GM23338 (cell line): Measurements from ENCODE around the gene NT5M.

ENCODE experiments used
- CREB1 ChIP-seq: fragments of 250-450 bp; sonication (Bioruptor Pico); IDR thresholded peaks from 2 replicates; pipeline ENCODE4 v1.5.0; 2020; ENCODE audit warnings: low read depth, mild to moderate bottlenecking, moderate library complexity
- EZH2 ChIP-seq: fragments of 200-600 bp; sonication (generic); IDR thresholded peaks from one replicate; pipeline ENCODE4 v1.8.0; 2017; ENCODE audit warnings: antibody characterized with exemption, mild to moderate bottlenecking, low read depth; ENCODE audit not compliant: unreplicated experiment
- EZH2phosphoT487 ChIP-seq: fragments of 200-600 bp; sonication (generic); IDR thresholded peaks from one replicate; pipeline ENCODE4 v1.8.1; 2018; ENCODE audit warnings: antibody characterized with exemption; ENCODE audit not compliant: unreplicated experiment
- JUNB ChIP-seq: IDR thresholded peaks from one replicate; pipeline ENCODE4 v1.6.1; 2016; ENCODE audit warnings: antibody characterized with exemption; ENCODE audit not compliant: unreplicated experiment
- NANOG ChIP-seq: IDR thresholded peaks from 2 replicates; pipeline ENCODE4 v1.6.1; 2016; ENCODE audit warnings: antibody characterized with exemption, borderline replicate concordance
- POLR2AphosphoS5 ChIP-seq: IDR thresholded peaks from 2 replicates; pipeline ENCODE4 v1.6.1; 2016; ENCODE audit warnings: antibody characterized with exemption, low read depth
- ZNF114 ChIP-seq: fragments of 250-450 bp; sonication (Bioruptor Pico); IDR thresholded peaks from 2 replicates; pipeline ENCODE4 v1.5.0; 2020; ENCODE audit warnings: mild to moderate bottlenecking, moderate library complexity
- ZNF331 ChIP-seq: fragments of 250-450 bp; sonication (Bioruptor Pico); IDR thresholded peaks from 2 replicates; pipeline ENCODE4 v1.5.0; 2020; ENCODE audit warnings: low read depth, mild to moderate bottlenecking, moderate library complexity
- TF ChIP-seq, protein P1 (sequence below): IDR thresholded peaks from one replicate; pipeline ENCODE4 v1.6.1; 2018; ENCODE audit warnings: antibody characterized with exemption; ENCODE audit not compliant: unreplicated experiment
- TF ChIP-seq, protein P2 (sequence below), 2 experiments: fragments of 200-600 bp in 1 of 2; sonication (generic) in 1 of 2; conservative IDR thresholded peaks; 2 replicates each; pipeline versions ENCODE4 v1.5.1 to v1.6.1; 2016 to 2017; ENCODE audit warnings: antibody characterized with exemption in 2 of 2, low read depth in 2 of 2, mild to moderate bottlenecking in 2 of 2, moderate library complexity in 1 of 2
- TF ChIP-seq, protein P3 (sequence below): IDR thresholded peaks from 2 replicates; pipeline ENCODE4 v1.6.1; 2016; ENCODE audit warnings: antibody characterized with exemption

DNA sequence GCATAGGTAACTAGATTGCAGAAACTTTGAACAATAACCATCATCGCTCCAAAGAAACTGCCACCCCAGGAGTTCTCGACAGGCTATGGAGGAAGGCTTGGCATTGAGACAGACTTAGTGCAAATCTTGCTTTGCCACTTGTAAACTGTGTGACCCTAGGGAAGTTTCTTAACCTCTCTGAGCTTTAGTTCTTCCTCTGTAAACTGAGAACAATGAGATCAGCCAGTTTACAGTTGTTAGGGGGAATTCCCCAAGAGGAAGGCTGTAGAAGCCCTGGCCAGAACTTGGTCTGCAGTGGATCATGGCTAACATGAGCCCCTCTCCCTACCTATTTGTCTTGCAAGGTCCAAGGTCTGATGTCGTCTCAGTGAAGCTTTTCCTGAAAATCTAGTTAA, 78.9 kb downstream of the NT5M start:
- TF ChIP-seq, protein P1, sequence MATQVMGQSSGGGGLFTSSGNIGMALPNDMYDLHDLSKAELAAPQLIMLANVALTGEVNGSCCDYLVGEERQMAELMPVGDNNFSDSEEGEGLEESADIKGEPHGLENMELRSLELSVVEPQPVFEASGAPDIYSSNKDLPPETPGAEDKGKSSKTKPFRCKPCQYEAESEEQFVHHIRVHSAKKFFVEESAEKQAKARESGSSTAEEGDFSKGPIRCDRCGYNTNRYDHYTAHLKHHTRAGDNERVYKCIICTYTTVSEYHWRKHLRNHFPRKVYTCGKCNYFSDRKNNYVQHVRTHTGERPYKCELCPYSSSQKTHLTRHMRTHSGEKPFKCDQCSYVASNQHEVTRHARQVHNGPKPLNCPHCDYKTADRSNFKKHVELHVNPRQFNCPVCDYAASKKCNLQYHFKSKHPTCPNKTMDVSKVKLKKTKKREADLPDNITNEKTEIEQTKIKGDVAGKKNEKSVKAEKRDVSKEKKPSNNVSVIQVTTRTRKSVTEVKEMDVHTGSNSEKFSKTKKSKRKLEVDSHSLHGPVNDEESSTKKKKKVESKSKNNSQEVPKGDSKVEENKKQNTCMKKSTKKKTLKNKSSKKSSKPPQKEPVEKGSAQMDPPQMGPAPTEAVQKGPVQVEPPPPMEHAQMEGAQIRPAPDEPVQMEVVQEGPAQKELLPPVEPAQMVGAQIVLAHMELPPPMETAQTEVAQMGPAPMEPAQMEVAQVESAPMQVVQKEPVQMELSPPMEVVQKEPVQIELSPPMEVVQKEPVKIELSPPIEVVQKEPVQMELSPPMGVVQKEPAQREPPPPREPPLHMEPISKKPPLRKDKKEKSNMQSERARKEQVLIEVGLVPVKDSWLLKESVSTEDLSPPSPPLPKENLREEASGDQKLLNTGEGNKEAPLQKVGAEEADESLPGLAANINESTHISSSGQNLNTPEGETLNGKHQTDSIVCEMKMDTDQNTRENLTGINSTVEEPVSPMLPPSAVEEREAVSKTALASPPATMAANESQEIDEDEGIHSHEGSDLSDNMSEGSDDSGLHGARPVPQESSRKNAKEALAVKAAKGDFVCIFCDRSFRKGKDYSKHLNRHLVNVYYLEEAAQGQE: no peak
- TF ChIP-seq, protein P2, sequence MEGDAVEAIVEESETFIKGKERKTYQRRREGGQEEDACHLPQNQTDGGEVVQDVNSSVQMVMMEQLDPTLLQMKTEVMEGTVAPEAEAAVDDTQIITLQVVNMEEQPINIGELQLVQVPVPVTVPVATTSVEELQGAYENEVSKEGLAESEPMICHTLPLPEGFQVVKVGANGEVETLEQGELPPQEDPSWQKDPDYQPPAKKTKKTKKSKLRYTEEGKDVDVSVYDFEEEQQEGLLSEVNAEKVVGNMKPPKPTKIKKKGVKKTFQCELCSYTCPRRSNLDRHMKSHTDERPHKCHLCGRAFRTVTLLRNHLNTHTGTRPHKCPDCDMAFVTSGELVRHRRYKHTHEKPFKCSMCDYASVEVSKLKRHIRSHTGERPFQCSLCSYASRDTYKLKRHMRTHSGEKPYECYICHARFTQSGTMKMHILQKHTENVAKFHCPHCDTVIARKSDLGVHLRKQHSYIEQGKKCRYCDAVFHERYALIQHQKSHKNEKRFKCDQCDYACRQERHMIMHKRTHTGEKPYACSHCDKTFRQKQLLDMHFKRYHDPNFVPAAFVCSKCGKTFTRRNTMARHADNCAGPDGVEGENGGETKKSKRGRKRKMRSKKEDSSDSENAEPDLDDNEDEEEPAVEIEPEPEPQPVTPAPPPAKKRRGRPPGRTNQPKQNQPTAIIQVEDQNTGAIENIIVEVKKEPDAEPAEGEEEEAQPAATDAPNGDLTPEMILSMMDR (conservative IDR thresholded peaks at IDR 0.05; ENCODE audit: low read depth in 2 of 2): no peak
- TF ChIP-seq EZH2phosphoT487 (no peak), POLR2AphosphoS5 (no peak), JUNB (no peak), NANOG (no peak), CREB1 (CRISPR knock-in tag) (no peak), EZH2 (no peak), ZNF114 (no peak), ZNF331 (CRISPR knock-in tag) (no peak)
- TF ChIP-seq, protein P3, sequence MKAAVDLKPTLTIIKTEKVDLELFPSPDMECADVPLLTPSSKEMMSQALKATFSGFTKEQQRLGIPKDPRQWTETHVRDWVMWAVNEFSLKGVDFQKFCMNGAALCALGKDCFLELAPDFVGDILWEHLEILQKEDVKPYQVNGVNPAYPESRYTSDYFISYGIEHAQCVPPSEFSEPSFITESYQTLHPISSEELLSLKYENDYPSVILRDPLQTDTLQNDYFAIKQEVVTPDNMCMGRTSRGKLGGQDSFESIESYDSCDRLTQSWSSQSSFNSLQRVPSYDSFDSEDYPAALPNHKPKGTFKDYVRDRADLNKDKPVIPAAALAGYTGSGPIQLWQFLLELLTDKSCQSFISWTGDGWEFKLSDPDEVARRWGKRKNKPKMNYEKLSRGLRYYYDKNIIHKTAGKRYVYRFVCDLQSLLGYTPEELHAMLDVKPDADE: no peak
